Activated B cell treated with CpG ODN at 0.5 μM for 24 hours (primary cell): ENCODE measurements around the gene OR10G2. TPM values are rescaled to one million over a fixed set of nuclear protein-coding genes. Genes with fewer than 3 reads are reported as not detected.
"Not testable (repeated sequence)": the region's sequence is repeated elsewhere in the genome, so short reads cannot be mapped to it uniquely, and the experiment has no call there.

Experiments
- ATAC-seq: fragments of 200-7000 bp; cut with Tn5 transposase; one replicate; pipeline ENCODE4 v1.10.0; 2021; ENCODE audit warnings: low read depth, mild to moderate bottlenecking, moderate library complexity
- CTCF ChIA-PET: fragments of 350-600 bp; sonication (Branson Sonifier 250); formaldehyde crosslinking; loops from one replicate; lab custom pipeline; 2021; ENCODE audit warnings: antibody characterized with exemption; lab: Charles Lee
- POLR2A ChIA-PET: fragments of 350-600 bp; sonication (Branson Sonifier 250); formaldehyde crosslinking; loops from one replicate; lab custom pipeline; 2021; ENCODE audit warnings: antibody characterized with exemption; lab: Charles Lee
- DNase-seq: peaks from one replicate; pipeline ENCODE4 v3.0.0; 2022
- H3K27ac Mint-ChIP-seq: one replicate; pipeline ENCODE4 v1.8.0; 2020; ENCODE audit warnings: mixed read lengths
- H3K27me3 Mint-ChIP-seq: one replicate; pipeline ENCODE4 v1.8.0; 2021; ENCODE audit warnings: mixed read lengths
- H3K36me3 Mint-ChIP-seq: one replicate; pipeline ENCODE4 v1.8.0; 2021; ENCODE audit warnings: low read depth, mixed read lengths
- H3K4me1 Mint-ChIP-seq: one replicate; pipeline ENCODE4 v1.8.0; 2021; ENCODE audit warnings: mixed read lengths
- H3K4me3 Mint-ChIP-seq: one replicate; pipeline ENCODE4 v1.8.0; 2020; ENCODE audit warnings: mild to moderate bottlenecking, mixed read lengths
- H3K9me3 Mint-ChIP-seq: one replicate; pipeline ENCODE4 v1.8.0; 2020; ENCODE audit warnings: mixed read lengths
- intact Hi-C: fragments of 100-400 bp; cut with micrococcal nuclease; formaldehyde crosslinking; loops from one replicate; pipeline ENCODE4 v1.15.1; 2024
- total RNA-seq: library from RNA; stranded (reverse); gene quantifications from 2 replicates; pipeline ENCODE4 v1.2.3, GENCODE V29; 2022
- TF ChIP-seq, protein P1 (sequence below): fragments of 200-600 bp; IDR thresholded peaks from one replicate; pipeline ENCODE4 v1.8.0; 2022; ENCODE audit warnings: antibody characterized with exemption, mild to moderate bottlenecking

The OR10G2 gene
- total RNA-seq, 1 donor from 2014 or later = not detected

DNA sequence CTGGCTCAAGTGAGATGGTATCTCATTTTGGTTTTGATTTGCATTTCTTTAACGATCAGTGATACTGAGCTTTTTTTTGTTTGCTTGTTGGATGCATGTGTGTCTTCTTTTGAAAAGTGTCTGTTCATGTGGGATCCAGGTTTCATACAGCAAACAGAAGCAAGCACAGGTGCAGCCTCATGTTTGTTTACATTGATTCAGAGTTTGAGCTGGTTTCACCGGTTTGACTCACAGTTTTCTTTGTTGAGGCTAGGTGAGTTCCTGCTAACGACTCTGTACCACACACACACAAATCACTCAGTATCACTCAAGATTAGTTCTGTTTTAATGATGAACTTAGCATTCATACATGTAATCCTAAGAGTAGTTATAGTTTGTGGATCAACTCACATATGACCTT is 3.7 kb downstream of the OR10G2 start:
- no peaks in the 10 kb centered on the region for H3K36me3 Mint-ChIP-seq
- H3K9me3 Mint-ChIP-seq = peaks cover 4% of the 10 kb centered on the region
- TF ChIP-seq, protein P1, sequence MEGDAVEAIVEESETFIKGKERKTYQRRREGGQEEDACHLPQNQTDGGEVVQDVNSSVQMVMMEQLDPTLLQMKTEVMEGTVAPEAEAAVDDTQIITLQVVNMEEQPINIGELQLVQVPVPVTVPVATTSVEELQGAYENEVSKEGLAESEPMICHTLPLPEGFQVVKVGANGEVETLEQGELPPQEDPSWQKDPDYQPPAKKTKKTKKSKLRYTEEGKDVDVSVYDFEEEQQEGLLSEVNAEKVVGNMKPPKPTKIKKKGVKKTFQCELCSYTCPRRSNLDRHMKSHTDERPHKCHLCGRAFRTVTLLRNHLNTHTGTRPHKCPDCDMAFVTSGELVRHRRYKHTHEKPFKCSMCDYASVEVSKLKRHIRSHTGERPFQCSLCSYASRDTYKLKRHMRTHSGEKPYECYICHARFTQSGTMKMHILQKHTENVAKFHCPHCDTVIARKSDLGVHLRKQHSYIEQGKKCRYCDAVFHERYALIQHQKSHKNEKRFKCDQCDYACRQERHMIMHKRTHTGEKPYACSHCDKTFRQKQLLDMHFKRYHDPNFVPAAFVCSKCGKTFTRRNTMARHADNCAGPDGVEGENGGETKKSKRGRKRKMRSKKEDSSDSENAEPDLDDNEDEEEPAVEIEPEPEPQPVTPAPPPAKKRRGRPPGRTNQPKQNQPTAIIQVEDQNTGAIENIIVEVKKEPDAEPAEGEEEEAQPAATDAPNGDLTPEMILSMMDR = no peak
- H3K27ac Mint-ChIP-seq = no peak overlapping the region
- H3K27me3 Mint-ChIP-seq = peaks cover 6% of the 10 kb centered on the region
- H3K4me1 Mint-ChIP-seq = no peaks in the 10 kb centered on the region
- DNase-seq (no peak), ATAC-seq (no peak)
- H3K4me3 Mint-ChIP-seq = no peak overlapping the region
- intact Hi-C loops = no loop called here
- ChIA-PET CTCF (no interaction called here), POLR2A (no interaction called here)

DNA sequence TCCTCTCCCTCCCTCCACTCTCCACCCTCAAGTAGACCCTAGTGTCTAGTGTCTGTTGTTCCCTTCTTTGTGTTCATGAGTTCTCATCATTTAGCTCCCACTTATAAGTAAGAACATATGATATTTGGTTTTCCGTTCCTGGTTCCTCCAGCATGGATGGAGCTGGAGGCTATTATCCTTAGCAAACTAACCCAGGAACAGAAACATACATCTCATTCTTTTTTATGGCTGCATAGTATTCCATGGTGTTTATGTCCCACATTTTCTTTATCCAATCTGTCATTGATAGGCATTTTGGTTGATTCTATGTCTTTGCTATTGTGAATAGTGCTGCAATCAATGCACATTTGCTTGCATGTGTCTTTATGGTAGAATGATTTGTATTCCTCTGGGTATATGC is 4.2 kb downstream of the OR10G2 start:
- intact Hi-C loops, H3K9me3 Mint-ChIP-seq, CTCF ChIA-PET, H3K27me3 Mint-ChIP-seq, H3K4me1 Mint-ChIP-seq, POLR2A ChIA-PET, H3K36me3 Mint-ChIP-seq, H3K27ac Mint-ChIP-seq, ATAC-seq, H3K4me3 Mint-ChIP-seq, DNase-seq: not testable (repeated sequence)

DNA sequence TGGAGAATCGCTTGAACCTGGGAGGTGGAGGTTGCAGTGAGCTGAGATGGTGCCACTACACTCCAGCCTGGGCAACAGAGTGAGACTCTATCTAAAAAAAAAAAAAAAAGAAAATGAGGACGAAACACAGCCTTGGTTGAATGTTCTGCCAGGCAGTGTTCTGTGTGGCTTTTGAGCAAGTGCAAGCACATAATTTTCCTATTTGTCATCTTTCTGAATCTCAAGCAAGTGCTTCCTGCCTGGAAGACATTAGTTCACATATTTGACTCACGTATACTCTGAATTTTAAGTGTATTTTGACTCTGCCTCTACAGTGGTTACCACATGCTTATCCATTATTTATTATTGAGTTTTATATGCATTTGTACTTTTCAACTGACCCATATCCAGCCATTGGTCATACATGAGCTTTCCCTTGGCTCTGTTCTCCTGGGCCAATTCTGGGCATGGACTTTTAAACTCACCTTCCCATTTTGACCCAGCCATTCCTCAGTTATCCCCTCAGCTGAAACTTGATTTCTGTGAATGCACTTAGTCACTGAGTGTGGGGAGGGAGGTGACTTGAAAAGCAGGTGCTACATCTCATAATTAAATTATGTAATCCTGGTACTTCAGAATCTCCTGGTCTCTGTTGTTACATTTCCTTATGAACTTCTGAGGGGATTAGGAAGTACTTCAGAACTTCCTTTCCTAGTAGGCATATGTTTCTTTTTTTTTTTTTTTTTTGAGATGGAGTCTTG is 8.1 kb downstream of the OR10G2 start:
- DNase-seq (no peak), ATAC-seq (no peak)
- TF ChIP-seq, protein P1 = no peak
- intact Hi-C loops = no loop called here
- Mint-ChIP-seq H3K27me3 (peaks cover 12% of the 10 kb centered on the region), H3K9me3 (peaks cover 4% of the 10 kb centered on the region), H3K27ac (no peak overlapping the region), H3K36me3 (no peaks in the 10 kb centered on the region), H3K4me3 (no peak overlapping the region), H3K4me1 (no peaks in the 10 kb centered on the region)
- ChIA-PET POLR2A (no interaction called here), CTCF (no interaction called here)

DNA sequence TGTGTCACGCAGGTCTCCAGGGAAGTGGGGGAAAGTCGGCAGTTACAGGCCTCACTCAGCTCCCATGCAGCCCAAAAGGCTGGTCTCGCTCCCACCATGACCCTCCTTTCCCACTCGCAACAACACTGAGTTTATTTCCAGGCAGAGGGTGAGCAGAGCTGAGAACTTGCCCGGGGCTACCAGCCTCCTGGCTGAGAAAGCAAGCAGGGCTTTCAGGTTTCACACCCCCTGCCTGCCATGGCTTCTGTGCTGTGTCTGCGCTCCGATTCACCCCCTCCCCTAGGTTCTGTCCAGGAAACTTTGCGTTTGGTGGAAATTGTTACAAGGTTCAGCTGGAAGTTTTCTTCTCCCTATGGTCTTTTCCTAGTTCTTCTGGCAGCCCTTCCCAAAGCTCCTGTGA is 17.1 kb downstream of the OR10G2 start:
- CTCF ChIA-PET = no interaction called here
- POLR2A ChIA-PET = no interaction called here
- intact Hi-C loops = no loop called here
- Mint-ChIP-seq H3K27me3 (peaks cover 21% of the 10 kb centered on the region), H3K27ac (no peak overlapping the region), H3K4me1 (no peaks in the 10 kb centered on the region), H3K4me3 (no peak overlapping the region), H3K36me3 (no peaks in the 10 kb centered on the region), H3K9me3 (no peaks in the 10 kb centered on the region)
- DNase-seq = no peak
- no peak for ATAC-seq
- TF ChIP-seq, protein P1 = no peak

DNA sequence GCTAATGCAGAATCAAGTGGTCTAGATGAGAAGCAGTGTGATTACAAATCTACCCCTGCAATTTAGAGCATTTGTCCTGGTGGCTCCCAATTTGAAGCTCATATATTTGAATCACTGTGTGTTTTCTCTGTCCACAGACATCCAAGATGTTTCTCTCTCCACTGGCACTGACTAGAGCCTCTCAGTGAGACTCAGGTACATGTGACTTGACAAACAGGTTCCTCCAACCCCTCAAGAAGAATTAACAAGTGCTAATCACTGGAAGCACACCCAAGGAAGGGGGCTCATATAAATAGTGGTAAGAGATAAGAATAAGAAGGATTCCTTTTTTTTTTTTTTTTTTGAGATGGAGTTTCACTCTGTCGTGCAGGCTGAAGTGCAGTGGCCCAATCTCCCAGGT is 20.5 kb downstream of the OR10G2 start:
- intact Hi-C loops = no loop called here
- no peak overlapping the region for H3K4me3 Mint-ChIP-seq
- DNase-seq (no peak), ATAC-seq (no peak)
- H3K36me3 Mint-ChIP-seq = no peaks in the 10 kb centered on the region
- H3K9me3 Mint-ChIP-seq = no peaks in the 10 kb centered on the region
- H3K27ac Mint-ChIP-seq = no peak overlapping the region
- H3K4me1 Mint-ChIP-seq = no peaks in the 10 kb centered on the region
- TF ChIP-seq, protein P1 = no peak
- ChIA-PET POLR2A (no interaction called here), CTCF (no interaction called here)
- peaks cover 19% of the 10 kb centered on the region for H3K27me3 Mint-ChIP-seq

DNA sequence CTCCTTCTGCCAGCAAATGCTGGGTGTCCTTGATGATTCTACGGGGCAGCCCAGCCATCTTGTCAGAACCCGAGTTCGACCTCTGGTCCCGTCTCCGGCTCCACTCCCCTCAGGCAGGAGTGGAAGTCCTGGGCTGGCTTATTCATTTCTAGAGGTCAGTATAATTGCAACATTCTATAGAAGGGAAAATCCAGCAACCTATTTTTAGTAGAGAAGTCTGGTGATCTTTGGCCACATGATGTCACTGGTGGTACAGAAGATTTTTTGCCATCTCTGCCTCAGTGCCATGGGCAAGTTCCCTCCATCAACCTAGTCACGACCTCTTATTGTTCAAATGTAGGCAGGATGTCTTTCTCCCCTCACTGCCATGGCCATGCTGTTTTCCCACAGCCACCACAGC is 22.4 kb downstream of the OR10G2 start:
- Mint-ChIP-seq H3K36me3 (no peaks in the 10 kb centered on the region), H3K4me3 (no peak overlapping the region), H3K27me3 (peaks cover 22% of the 10 kb centered on the region), H3K27ac (no peak overlapping the region), H3K4me1 (no peaks in the 10 kb centered on the region), H3K9me3 (no peaks in the 10 kb centered on the region)
- ATAC-seq (no peak), DNase-seq (no peak)
- CTCF ChIA-PET = no interaction called here
- intact Hi-C loops = no loop called here
- POLR2A ChIA-PET = no interaction called here
- TF ChIP-seq, protein P1 = no peak

DNA sequence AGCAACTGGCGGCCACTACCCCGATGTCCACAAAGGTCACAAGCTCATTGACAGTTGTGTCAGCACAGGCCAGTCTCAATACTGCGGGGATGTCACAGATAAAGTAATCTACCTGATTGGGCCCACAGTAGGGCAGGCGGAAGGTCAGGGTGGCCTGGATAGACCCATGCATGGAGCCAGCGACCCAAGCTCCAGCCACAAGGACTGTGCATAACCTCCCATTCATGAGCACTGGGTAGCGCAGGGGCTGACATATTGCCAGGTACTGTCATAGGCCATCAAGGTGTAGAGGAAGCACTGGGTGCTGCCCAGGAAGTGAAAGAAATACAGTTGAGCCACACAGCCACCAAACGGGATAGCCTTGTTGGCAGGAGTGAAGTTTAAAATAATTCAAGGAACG is 32.6 kb downstream of the OR10G2 start:
- POLR2A ChIA-PET, H3K27ac Mint-ChIP-seq, H3K4me1 Mint-ChIP-seq, H3K9me3 Mint-ChIP-seq, CTCF ChIA-PET, H3K4me3 Mint-ChIP-seq, DNase-seq, intact Hi-C loops, ATAC-seq, H3K36me3 Mint-ChIP-seq: not testable (repeated sequence)
- H3K27me3 Mint-ChIP-seq = peaks cover 11% of the 10 kb centered on the region
